HK-2 (cell line): Measurements from ENCODE around the gene KCTD16.

ENCODE experiments used
- DNase-seq: peaks from one replicate; pipeline ENCODE4 v3.0.0-alpha.2; 2018; ENCODE audit not compliant: unreplicated experiment

KCTD16 gene

GRCh38 chr5:144531188-144531587 lies 360.5 kb downstream of the KCTD16 start:
- no peak for DNase-seq
